Measurements from ENCODE around the gene ACVR1B. TPM values are rescaled to one million over a fixed set of nuclear protein-coding genes. Genes with fewer than 3 reads are reported as not detected.

ACVR1B gene
- total and polyA plus RNA-seq, 9 of the 15 experiments (the other 6 are each of a cell fraction or from before 2014, with no cell fraction given): 0.97 to 15.1 (median 6.8) TPM

GRCh38 chr12:52014567-52015530, 63.4 kb downstream of the ACVR1B start:
- H3K4me1 ChIP-seq (replicated peaks in 1 of 2; ENCODE audit: control insufficient read depth in 2 of 2, insufficient read depth in 2 of 2, low read length in 2 of 2): peaks cover 12 to 13% of the 10 kb centered on the region in 2 experiments
- H3K4me3 ChIP-seq: no peak overlapping the region
- TF ChIP-seq PRMT5 (CRISPR knock-in tag; IDR thresholded peaks at IDR 0.05): no peak
- no peak for TF ChIP-seq ZNF77 (CRISPR knock-in tag; IDR thresholded peaks at IDR 0.05)
- TF ChIP-seq ZNF589 (CRISPR knock-in tag; IDR thresholded peaks at IDR 0.05; ENCODE audit: low read depth): no peak
- no peak for TF ChIP-seq PREB (CRISPR knock-in tag; IDR thresholded peaks at IDR 0.05)
- no peak for TF ChIP-seq ERF (CRISPR knock-in tag; IDR thresholded peaks at IDR 0.05)
- no peak for TF ChIP-seq ZNF695 (CRISPR knock-in tag; IDR thresholded peaks at IDR 0.05)
- TF ChIP-seq TEAD1 (CRISPR knock-in tag; IDR thresholded peaks at IDR 0.05): no peak
- no peak for TF ChIP-seq ZNF124 (CRISPR knock-in tag; IDR thresholded peaks at IDR 0.05)
- no peak for TF ChIP-seq ZBTB49 (CRISPR knock-in tag; IDR thresholded peaks at IDR 0.05; ENCODE audit: borderline replicate concordance)
- TF ChIP-seq ZNF324 (CRISPR knock-in tag; IDR thresholded peaks at IDR 0.05): no peak
- TF ChIP-seq ZNF431 (CRISPR knock-in tag; IDR thresholded peaks at IDR 0.05): no peak
- no peak overlapping the region for H3K9ac ChIP-seq (ENCODE audit: insufficient read depth in 1 of 2, low read depth in 2 of 2, low read length in 2 of 2)
- no peaks in the 10 kb centered on the region for H4K20me1 ChIP-seq (replicated peaks; ENCODE audit: control insufficient read depth, insufficient read depth, low read length)
- no peak overlapping the region for H3K4me2 ChIP-seq (ENCODE audit: insufficient read depth, low read length)
- H3K36me3 ChIP-seq (ENCODE audit: control insufficient read depth, insufficient read depth, low read length): no peaks in the 10 kb centered on the region
- ATAC-seq (no peak), DNase-seq (ENCODE audit: extremely low read depth in 1 of 4, low spot score in 3 of 4) (no peak), FAIRE-seq (no peak)
- H3K9me3 ChIP-seq (replicated peaks; ENCODE audit: control insufficient read depth, insufficient read depth, low read depth, low read length): no peaks in the 10 kb centered on the region
- H3K27me3 ChIP-seq (ENCODE audit: control insufficient read depth in 2 of 2, insufficient read depth in 2 of 2, low read length in 2 of 2): no peaks in the 10 kb centered on the region; a peak in 1 of 5 replicates
- H3K27ac ChIP-seq (ENCODE audit: extremely low read depth, low read depth, low read length): no peak overlapping the region
- no TSS peak for BruUV-seq (replicated peaks)
- intact Hi-C loops (cut with micrococcal nuclease): no loop called here
- H2AFZ ChIP-seq (ENCODE audit: low read depth, low read length): no peak overlapping the region
- H3K79me2 ChIP-seq (ENCODE audit: control insufficient read depth, insufficient read depth, low read length): no peaks in the 10 kb centered on the region
- ChIA-PET POLR2A (no interaction called here), CTCF (ENCODE audit: low intra/inter-chr PET ratio) (no interaction called here)
- WGBS (ENCODE audit: insufficient coverage, low coverage, missing lambda C conversion rate): 86% methylated on average over 16 of the region's 93 CpGs
- in situ Hi-C loops (cut with MboI): loop anchor here (25.0 kb wide), 1 partner anchor 603 kb away; the partner anchor contains the start of gene SLC4A8
- H3K9me1 ChIP-seq (ENCODE audit: control insufficient read depth, insufficient read depth, low read length): no peaks in the 10 kb centered on the region
